Breast epithelium (tissue), 4 donors: Measurements from ENCODE around the gene PSMB2. TPM values are rescaled to one million over a fixed set of nuclear protein-coding genes. Genes with fewer than 3 reads are reported as not detected.

Experiments
- DNase-seq, 2 donors: peaks; one replicate each; pipeline ENCODE4 v3.0.0-alpha.2; 2019; ENCODE audit warnings: low spot score in 2 of 2
- H3K27ac ChIP-seq, 2 donors: fragments of 200-600 bp; sonication (generic) in 1 of 2; one replicate each; pipeline ENCODE4 v1.5.1; 2016 to 2019; ENCODE audit warnings: mild to moderate bottlenecking in 1 of 2
- H3K27me3 ChIP-seq, 2 donors: fragments of 200-600 bp; sonication (generic) in 1 of 2; one replicate each; pipeline versions ENCODE4 v1.5.1 to v1.6.0; 2017 to 2019; ENCODE audit warnings: control low read depth in 1 of 2, mild to moderate bottlenecking in 1 of 2
- H3K36me3 ChIP-seq: fragments of 200-600 bp; one replicate; pipeline ENCODE4 v1.5.1; 2019
- H3K4me1 ChIP-seq, 2 donors: fragments of 200-600 bp; sonication (generic); one replicate each; pipeline ENCODE4 v1.5.1; 2016 to 2019; ENCODE audit warnings: control low read depth in 1 of 2
- H3K4me3 ChIP-seq, 3 donors: fragments of 200-600 bp; sonication (generic); 1 replicate in 2 of 3; 2 replicates in 1 of 3; pipeline ENCODE4 v1.5.1; 2016 to 2019; ENCODE audit warnings: mild to moderate bottlenecking in 3 of 3, moderate library complexity in 2 of 3
- H3K9me3 ChIP-seq, 2 donors: fragments of 200-600 bp; sonication (generic) in 1 of 2; one replicate each; pipeline ENCODE4 v1.5.1; 2016 to 2019; ENCODE audit warnings: control low read depth in 1 of 2
- CTCF ChIP-seq, 3 donors: fragments of 450-650 bp; IDR thresholded peaks; one replicate each; pipeline ENCODE4 v1.5.1; 2016 to 2017; ENCODE audit warnings: antibody characterized with exemption in 3 of 3, mild to moderate bottlenecking in 3 of 3, moderate library complexity in 3 of 3
- POLR2A ChIP-seq: fragments of 450-650 bp; IDR thresholded peaks from one replicate; pipeline ENCODE4 v1.6.1; 2016; ENCODE audit warnings: antibody characterized with exemption, mild to moderate bottlenecking, moderate library complexity
- POLR2AphosphoS5 ChIP-seq, 3 donors: sonication (generic); formaldehyde crosslinking; IDR thresholded peaks; one replicate each; pipeline ENCODE4 v1.6.1; 2017; ENCODE audit warnings: antibody characterized with exemption in 3 of 3
- intact Hi-C: fragments of 100-400 bp; cut with DNase I; formaldehyde crosslinking; loops from one replicate; pipeline ENCODE4 v1.15.1; 2023; ENCODE audit warnings: low total_unique reads
- total RNA-seq, 3 donors: library from RNA; depleted of rRNA; stranded (reverse); fragments of >200 nt; gene quantifications; one replicate each; pipeline ENCODE4 v1.1.0, GENCODE V29; 2016

Gene PSMB2
- total RNA-seq, 3 donors from 2014 or later: 26.7 to 31.8 (median 31.5) TPM

- peak within 1 kb of the TSS; percentile 31 to 78 (median 59) for H3K4me3 ChIP-seq
- H3K9me3 ChIP-seq: no peaks in the 10 kb centered on the region
- H3K36me3 ChIP-seq: no peaks in the 10 kb centered on the region
- DNase-seq: no peak
- H3K27ac ChIP-seq: no peak within 1 kb of the TSS
- TF ChIP-seq POLR2AphosphoS5 (IDR thresholded peaks at IDR 0.05) (no peak), POLR2A (no peak)
- H3K27me3 ChIP-seq: no peaks in the 10 kb centered on the region
- no peaks in the 10 kb centered on the region for H3K4me1 ChIP-seq
- intact Hi-C loops: loop anchor here (5.0 kb wide), 1 partner anchor 154 kb away; no protein-coding TSS in a partner anchor
Measured at GRCh38 chr1:35573198-35574124, 67.9 kb downstream of the PSMB2 start, which contains the start of gene TFAP2E. TSS of gene TFAP2E (plus strand) at chr1:35573314. CDS start at chr1:35573578, 264 bp downstream.

- TF ChIP-seq POLR2AphosphoS5 (IDR thresholded peaks at IDR 0.05) (no peak), CTCF (IDR thresholded peaks at IDR 0.05) (no peak), POLR2A (no peak)
- H3K27me3 ChIP-seq: no peaks in the 10 kb centered on the region
- intact Hi-C loops: loop anchor here (5.0 kb wide), 1 partner anchor 155 kb away; no protein-coding TSS in a partner anchor
Measured at GRCh38 chr1:35572296-35572695, 69.0 kb downstream of the PSMB2 start.

GRCh38 chr1:35571263-35571662 is 70.1 kb downstream of the PSMB2 start:
- Histone ChIP-seq H3K9me3 (no peaks in the 10 kb centered on the region), H3K36me3 (no peaks in the 10 kb centered on the region), H3K27me3 (no peaks in the 10 kb centered on the region), H3K4me1 (no peaks in the 10 kb centered on the region), H3K27ac (no peak overlapping the region), H3K4me3 (no peak overlapping the region)
- no peak for TF ChIP-seq POLR2A
- DNase-seq: no peak
- intact Hi-C loops: loop anchor here (5.0 kb wide), 1 partner anchor 156 kb away; no protein-coding TSS in a partner anchor

More at GRCh38 chr1:35572296-35572695, 69.0 kb downstream of the PSMB2 start:
- H3K4me3 ChIP-seq: no peak overlapping the region
- no peak for DNase-seq
- H3K36me3 ChIP-seq: no peaks in the 10 kb centered on the region
- H3K4me1 ChIP-seq: no peaks in the 10 kb centered on the region
- H3K9me3 ChIP-seq: no peaks in the 10 kb centered on the region
- H3K27ac ChIP-seq: no peak overlapping the region

GRCh38 chr1:35570589-35571137 is 70.7 kb downstream of the PSMB2 start:
- no peak for TF ChIP-seq POLR2A
- TF ChIP-seq CTCF (IDR thresholded peaks at IDR 0.05): no peak
- TF ChIP-seq POLR2AphosphoS5 (IDR thresholded peaks at IDR 0.05): no peak
- intact Hi-C loops: loop anchor here (5.0 kb wide), 1 partner anchor 157 kb away; no protein-coding TSS in a partner anchor

GRCh38 chr1:35569936-35570335 is 71.4 kb downstream of the PSMB2 start:
- Histone ChIP-seq H3K27me3 (no peaks in the 10 kb centered on the region), H3K36me3 (no peaks in the 10 kb centered on the region), H3K4me3 (no peak overlapping the region), H3K4me1 (no peaks in the 10 kb centered on the region), H3K9me3 (no peaks in the 10 kb centered on the region), H3K27ac (no peak overlapping the region)
- no peak for DNase-seq
- intact Hi-C loops: loop anchor here (5.0 to 10.0 kb wide), 2 partner anchors 125 to 157 kb away; no protein-coding TSS in a partner anchor
- TF ChIP-seq POLR2AphosphoS5 (IDR thresholded peaks at IDR 0.05) (no peak), CTCF (IDR thresholded peaks at IDR 0.05) (no peak), POLR2A (no peak)

More at GRCh38 chr1:35570589-35571137, 70.7 kb downstream of the PSMB2 start:
- H3K4me1 ChIP-seq: no peaks in the 10 kb centered on the region
- no peak overlapping the region for H3K4me3 ChIP-seq
- no peaks in the 10 kb centered on the region for H3K27me3 ChIP-seq
- no peak overlapping the region for H3K27ac ChIP-seq
- H3K9me3 ChIP-seq: no peaks in the 10 kb centered on the region
- no peak for DNase-seq
- no peaks in the 10 kb centered on the region for H3K36me3 ChIP-seq
